SK-N-DZ (cell line): ENCODE results near the gene TBC1D13.
"Not testable (repeated sequence)": the region's sequence is repeated elsewhere in the genome, so short reads cannot be mapped to it uniquely, and the experiment has no call there.

Experiments
- DNase-seq: peaks from one replicate; pipeline ENCODE4 v3.0.0-alpha.2; 2015; ENCODE audit warnings: low spot score

TBC1D13 gene

DNA sequence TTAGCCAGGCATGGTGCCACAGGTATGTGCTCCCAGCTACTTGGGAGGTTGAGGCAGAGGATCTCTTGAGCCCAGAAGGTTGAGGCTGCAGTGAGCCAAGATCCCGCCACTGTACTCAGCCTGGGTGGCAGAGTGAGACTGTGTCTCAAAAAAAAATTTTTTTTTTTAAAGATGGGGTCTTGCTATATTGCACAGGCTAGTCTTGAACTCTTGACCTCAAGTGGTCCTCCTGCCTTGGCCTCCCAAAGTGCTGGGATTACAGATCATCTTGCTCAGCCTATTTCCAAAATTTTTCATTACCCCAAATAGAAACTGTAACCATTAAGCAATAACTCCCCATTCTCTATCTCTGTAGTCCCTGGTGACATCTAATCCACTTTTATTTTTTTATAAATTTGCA lies 4.4 kb upstream of the TBC1D13 start:
- no peak for DNase-seq

DNA sequence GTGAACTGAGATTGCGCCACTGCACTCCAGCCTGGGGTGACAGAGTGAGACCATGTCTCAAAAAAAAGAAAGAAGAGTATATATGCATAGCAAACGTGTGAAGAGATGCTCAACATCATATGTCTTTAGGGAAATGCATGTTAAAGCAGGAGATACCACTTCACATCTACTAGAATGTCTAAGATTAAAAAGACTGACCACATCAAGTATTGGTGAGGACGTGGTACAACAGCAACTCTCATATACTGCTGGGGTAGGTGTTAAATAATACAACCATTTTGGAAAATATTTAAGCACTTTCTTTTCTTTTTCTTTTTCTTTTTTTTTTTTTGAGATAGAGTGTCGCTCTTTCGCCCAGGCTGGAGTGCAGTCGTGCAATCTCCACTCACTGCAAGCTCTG lies 1.6 kb upstream of the TBC1D13 start:
- DNase-seq, result no peak

DNA sequence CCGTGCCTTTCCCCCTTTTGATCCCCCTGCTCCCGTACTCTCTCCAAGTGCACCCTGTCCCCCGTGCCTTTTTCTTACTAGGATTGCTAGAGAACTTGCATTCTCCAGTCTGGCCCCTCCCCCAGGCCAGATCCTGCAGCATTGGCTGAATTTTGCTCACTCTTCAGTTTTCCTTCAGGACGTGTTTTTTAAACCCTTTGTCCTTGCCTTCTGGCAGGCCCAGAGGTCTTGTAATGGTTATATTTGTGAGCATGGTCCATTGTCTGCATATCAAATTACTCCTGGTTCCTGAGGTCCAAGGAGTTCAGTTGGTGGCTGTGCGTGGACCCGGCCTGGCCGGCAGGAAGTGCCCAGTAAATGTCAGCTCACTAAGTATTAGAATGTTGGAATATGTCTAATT lies 606 bp downstream of the TBC1D13 start:
- DNase-seq, result no peak

DNA sequence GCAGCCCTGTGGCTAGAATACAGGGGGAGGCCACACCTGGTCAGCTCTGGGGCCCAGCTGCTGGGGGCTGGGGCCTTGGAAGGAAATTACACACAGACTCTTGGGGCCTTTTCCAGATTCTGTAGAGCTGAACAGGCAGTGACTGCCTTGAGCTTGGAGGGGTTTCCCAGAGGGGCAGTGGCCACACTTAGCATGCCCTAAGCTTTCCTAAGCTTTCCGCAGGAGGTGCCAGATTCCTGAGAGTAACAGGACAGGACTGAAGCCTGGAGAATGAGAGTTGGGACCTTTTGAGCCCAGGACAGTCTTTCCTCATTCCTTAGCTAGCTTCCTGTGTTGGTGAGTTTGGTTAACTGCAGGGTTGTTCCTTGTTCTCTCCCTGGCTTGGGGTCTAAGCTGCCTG lies 1.4 kb downstream of the TBC1D13 start:
- DNase-seq, result no peak

DNA sequence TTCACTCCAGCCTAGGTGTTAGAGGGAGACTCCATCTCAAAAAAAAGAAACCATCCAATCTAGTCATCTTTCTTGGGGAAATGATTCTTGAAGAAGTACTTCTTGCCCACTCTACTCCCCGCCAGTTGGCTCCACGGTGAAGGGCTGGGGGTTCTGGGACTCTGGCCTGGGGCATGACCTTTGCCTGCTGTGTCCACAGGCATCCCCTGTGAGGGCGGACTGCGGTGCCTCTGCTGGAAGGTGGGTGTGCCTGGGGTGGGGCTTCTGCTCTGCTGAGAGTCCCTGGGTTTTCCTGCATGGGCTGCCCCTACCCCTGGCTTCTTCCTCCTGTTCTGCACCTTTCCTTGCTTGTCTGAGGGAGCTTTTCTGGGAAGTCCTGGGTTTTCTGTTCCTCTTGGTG lies 3.5 kb downstream of the TBC1D13 start:
- no peak for DNase-seq

DNA sequence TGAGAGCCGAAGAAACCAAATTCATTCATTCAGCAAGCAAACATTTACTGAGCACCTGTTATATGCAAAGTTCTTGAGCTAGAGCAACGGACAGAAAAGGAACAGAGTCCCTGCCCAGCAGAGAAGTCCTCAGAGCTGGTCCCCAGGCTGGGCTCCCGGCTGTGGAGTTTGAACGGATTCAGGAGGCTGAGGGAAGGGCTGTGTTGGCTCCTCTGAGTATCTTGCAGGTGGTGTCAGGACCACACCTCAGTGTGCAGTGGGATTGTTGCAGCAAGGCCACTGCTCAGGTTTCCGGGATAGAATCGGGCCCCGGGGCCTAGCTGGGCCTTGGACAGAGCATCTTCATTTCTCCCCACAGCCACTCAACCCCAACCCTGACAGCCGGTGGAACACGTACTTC lies 5.1 kb downstream of the TBC1D13 start:
- no peak for DNase-seq

DNA sequence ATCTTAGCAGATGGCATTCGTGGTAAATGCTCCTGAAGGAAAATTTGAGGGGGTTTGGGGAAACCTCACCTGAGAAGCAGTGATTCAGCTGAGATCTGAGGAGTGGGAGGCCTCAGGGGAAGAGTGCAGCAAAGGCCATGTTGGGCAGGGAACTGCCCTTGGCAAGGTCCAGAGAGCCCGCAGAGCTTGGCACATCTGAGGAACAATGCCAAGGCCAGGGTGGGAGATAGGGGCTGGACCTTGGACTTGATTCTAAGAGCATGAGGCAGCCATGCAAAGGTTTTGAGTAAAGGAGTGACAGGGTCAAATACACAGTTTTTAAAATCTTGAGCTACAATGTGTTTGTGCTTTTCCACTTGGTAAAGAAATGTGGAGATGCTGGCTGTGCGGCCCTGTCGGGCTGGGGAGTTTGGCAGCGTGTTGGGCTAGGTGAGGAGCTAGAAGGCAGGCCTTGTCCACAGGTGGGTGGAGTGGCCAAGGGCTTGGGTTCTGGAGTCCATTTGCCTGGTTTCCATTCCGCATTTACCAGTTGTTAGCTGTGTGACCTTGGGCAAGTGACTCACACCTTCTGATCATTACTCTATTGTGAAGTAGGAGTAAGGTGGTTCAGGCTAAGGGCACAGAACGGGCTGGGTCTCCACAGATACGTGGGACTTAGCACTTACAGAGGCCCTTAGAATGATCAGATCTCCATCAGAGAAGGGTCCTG lies 6.1 kb downstream of the TBC1D13 start:
- no peak for DNase-seq

DNA sequence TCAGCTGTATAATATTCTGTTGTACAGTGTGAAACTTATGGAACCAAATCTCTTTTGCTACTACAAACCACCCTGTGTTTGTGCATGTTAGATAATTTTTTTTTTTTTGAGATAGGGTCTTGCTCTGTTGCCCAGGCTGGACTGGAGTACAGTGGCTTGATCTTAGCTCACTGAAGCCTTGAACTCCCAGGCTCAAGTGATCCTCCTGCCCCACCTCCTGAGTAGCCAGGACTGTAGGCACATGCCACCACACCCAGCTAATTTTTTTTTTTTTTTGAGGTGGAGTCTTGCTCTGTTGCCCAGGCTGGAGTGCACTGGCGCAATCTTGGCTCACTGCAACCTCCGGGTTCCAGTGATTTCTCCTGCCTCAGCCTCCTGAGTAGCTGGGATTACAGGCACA lies 7.9 kb downstream of the TBC1D13 start:
- not testable (repeated sequence) for DNase-seq

DNA sequence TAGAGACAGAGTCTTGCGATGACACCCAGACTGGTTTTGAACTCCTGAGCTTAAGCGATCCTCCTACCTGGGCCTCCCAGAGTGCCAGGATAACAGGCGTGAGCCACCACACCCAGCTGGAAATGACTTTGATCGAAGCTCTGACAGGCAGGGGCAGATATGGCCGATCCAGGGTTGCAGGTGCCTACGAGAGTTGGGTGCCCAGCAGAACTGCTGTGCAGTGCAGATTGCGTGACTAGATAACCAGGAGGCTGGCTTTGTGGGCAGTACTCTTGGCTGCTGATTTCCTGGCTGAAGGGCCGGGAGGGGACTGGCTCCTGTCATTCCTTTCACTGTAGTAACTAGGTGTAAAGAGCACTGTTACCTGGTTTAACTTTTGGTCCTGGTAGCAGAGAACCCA lies 11.8 kb downstream of the TBC1D13 start:
- DNase-seq, result no peak

DNA sequence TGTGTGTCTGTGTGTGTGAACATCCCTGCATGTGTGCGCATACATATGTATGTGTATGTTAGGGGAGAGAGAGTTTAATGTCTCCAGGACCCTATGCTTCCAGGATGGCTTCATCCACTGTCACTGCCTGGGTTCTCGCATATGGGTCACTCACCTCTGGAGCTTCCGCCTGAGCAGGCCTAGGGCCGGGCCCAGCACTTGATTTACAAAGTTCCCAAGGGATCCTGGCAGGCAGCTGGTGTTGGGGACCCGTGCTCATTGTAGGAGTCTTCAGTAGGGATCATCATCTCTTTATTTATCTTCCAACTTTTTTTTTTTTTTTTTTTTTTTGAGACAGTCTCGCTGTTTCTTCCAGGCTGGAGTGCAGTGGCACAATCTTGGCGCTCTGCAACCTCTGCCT lies 13.0 kb downstream of the TBC1D13 start:
- DNase-seq, result no peak

DNA sequence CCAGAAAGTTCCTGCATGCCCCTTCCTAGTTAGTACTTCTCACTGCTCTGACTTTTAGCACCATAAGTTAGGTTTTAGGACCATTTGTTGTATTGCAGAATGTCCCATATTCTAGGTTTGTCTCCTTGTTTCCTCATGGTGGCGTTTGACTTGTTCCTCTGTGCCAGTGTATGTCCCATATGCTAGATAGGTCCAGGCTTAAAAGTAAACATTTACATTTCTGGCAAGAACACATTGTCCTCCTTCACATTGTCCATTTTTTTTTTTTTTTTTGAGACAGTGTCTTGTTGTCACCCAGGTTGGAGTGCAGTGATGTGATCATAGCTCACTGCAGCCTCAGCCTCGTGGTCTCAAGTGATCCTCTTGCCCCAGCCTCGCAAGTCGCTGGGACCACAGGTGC lies 15.4 kb downstream of the TBC1D13 start:
- DNase-seq, result no peak

DNA sequence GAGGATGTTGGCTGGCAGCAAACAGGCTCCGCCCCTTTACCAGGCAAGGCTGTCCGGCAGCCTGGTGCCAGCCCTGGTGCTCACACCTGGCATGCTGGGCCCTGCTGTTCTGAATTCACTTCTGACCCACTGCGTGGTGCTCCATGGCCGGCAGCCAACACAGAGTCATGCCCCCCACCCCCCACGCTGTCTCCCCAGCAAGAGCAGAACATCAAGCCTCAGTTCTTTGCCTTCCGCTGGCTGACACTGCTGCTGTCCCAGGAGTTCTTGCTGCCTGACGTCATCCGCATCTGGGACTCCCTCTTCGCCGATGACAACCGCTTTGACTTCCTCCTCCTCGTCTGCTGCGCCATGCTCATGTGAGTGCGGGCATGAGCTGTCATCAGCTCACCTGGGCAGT lies 18.6 kb downstream of the TBC1D13 start:
- no peak for DNase-seq

DNA sequence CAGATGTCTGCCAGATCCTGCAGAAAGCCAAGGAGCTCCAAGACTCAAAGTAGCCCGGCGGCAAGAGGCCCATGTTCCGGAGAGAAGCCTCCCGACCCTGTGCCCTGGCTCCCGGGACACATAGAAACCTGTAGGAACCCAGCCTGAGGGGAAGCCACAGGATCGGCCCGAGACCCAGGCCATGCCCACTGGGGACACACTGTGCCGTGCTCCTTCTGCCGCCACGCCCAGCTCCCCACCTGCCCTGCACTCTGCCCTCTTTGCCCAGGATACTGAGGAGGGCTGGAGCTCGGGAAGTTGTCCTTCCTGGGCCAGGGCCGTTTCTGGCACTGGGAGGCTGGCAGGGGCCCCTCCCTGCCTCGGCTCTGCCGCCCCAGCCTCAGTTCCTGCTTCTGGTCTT lies 20.8 kb downstream of the TBC1D13 start:
- DNase-seq, result no peak

DNA sequence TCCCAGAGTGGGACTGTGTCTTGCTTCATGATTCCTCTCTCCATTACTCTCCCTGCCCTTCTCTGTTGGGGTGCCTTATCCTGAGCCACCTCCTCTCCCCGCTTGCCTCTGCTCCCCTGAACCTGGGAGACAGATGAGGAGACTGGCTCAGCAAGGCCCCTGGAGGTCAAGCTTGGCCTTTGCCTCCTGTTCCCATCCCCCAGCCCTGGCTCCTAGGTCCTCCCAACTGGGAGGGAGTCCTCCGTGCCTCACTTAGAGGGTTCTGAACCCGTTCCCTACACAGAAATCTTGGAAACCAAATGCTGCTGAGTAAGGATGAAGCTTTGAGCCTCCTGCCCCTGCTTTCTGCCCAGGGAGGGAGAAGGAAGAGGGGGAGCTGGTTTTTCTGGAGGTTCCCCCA lies 21.5 kb downstream of the TBC1D13 start:
- no peak for DNase-seq

DNA sequence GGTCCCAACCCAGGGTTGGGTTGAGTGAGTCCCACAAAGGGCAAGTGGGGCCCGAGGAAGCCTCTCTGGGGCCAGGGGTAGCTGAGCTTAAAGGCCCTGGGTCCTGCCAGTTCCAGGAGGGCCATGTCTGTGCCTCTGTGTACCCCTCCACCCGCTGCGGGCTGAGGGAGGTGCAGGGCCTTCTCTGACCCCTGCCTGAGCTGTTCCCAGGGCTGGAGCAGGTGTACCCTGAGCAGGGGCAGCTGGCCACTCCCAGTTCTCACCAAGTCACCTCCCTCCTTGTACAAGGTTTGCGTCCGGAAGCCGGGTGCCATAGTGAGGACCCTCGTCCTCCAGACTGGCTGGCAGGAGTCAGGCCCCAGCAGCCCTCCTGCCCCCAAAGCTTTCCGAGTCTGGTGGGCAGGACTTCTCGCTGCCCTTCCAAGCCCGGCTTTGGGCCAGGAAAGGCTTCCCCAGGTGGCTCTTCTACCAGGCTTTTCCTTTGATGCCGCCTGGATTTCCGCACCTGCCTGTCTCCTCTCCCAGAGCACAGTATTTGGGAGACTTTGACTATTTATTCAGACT lies 22.1 kb downstream of the TBC1D13 start:
- DNase-seq, result no peak

DNA sequence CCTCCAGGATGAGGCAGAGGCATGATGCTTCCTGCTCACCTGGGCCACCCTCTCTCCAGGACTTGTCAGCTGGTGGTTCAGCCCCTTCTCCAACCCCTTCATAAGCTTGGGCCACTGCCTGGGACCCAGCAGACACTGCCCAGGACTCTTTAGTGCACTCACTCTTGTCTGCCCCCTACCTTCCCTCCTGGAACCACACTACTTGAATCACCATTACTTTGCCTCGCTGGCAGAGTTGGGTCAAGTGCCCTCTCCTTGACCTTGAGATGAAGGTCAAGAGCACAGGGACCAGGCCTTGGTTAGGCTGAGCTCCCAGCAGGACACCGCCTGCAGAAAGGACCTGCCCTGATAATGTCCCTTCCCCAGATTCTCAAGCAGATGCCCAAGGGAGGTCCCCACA lies 22.8 kb downstream of the TBC1D13 start:
- no peak for DNase-seq

DNA sequence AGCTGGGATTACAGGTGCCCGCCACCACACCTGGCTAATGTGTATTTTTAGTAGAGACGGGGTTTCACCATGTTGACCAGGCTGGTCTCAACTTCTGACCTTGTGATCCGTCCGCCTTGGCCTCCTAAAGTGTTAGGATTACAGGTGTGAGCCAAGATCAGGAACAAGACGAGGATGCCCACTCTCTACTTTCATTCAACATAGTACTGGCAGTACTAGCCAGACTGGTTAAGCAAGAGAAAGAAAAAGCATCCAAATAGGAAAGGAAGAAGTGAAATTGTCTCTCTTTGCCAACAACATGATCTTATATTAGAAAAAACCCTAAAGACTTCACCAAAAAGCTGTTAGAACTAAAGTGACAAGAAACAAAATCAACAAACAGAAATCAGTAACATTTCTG lies 23.8 kb downstream of the TBC1D13 start:
- DNase-seq, result no peak

DNA sequence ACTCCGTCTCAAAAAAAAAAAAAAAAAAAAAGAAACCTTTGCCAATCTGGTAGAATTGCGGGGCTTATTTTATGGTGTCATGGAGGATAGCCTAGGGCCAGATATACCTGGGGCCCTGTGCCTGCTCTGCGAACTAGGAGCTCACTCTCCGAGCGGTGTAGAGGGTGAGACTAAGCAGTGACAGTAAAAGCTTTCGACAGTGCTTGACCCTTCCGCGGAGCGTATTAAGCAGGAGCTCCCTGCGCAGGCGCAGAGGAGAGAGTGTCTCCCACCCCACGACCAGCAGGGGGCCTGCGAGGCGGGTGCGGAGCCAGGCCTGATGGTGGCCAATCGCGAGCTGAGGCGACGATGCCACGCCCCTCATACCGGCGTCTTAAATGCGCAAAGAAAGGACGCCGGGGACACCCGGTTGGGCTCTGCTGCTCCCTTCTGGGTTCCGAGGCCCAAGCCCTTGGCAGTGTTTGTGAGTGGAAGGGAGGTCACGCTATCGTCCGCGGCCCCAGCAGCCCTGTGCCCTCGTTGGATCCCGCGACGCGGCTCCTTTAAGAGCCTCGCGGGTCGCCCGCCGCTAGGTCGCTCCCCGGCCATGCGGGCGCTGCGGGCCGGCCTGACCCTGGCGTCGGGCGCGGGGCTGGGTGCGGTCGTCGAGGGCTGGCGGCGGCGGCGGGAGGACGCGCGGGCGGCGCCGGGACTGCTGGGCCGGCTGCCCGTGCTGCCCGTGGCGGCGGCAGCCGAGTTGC lies 31.2 kb downstream of the TBC1D13 start, which contains the start of gene ENDOG:
ENDOG (plus strand) TSS at position 402 of the 740 bp plus-strand sequence; CDS start at position 587, 185 bp downstream.
- peak; percentile 99 for DNase-seq

DNA sequence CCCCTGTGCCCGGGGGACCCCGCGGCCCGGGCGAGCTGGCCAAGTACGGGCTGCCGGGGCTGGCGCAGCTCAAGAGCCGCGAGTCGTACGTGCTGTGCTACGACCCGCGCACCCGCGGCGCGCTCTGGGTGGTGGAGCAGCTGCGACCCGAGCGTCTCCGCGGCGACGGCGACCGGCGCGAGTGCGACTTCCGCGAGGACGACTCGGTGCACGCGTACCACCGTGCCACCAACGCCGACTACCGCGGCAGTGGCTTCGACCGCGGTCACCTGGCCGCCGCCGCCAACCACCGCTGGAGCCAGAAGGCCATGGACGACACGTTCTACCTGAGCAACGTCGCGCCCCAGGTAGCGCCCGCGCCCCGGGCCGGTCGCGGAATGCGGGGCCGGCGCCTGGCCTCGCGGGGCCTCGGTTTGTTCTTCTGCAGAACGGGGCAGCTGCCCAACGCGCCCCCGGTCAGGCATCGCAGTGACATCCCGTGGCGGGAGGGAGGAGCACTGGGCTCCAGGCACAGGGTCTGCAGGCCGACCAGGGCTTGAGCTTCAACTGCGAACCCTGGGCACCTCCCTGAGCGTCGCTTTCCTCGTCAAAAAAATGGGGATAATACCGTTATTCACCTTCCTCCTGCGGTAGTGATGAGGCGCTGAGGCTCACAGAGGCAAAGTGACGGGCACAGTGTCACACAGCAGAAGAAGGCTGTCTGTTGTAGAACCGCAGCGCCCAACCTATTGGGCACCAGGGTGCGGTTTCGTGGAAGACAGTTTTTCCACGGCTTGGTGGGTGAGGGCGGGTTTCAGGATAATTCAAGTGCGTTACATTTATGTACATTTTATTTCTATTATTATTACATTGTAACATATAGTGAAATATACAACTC lies 32.0 kb downstream of the TBC1D13 start:
- no peak for DNase-seq

DNA sequence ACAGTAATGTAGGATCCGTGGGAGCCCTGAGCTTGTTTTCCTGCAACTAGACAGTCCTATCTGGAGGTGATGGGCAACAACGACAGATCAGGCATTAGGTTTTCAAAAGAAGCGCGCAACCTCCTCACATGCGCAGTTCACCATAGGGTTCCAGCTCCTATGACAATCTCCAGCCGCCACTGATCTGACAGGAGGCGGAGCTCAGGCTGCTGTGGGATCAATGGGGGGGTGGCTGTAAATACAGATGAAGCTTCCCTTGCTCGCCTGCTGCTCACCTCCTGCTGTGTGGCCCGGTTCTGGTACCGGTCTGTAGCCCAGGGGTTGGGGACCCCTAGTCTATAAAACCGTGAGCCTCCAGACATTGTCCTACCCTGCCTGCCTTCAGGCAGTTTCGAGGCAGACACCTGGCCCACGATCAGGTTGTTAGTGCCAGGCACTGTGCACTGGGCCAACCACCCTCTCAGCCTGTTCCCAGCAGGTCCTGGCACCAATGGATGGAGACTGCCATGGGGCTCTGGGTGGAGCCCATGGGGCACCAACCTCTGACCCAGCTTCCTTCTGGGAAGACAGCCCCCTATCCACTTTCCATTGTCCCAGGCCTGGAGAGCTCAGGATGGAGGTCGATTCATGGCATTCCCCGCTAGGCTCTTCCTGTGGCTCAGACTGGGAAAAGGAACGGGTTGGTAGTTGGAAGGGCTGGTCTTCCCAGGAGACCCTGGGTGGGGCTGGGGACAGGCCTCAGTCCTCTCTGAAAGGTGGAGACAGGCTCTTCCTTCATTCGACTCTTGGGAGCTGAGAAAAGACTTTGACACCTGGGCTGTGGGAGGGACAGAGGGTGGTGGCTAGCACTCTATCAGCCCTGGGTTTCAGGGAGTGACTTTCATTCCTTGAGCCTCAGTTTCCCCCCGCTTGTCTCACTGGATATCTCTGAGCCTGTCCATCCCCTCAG lies 32.9 kb downstream of the TBC1D13 start:
- peak; percentile 93 for DNase-seq
